Naive B cell (primary cell): ENCODE data around the gene ARHGAP6. TPM values are rescaled to one million over a fixed set of nuclear protein-coding genes. Genes with fewer than 3 reads are reported as not detected.

ENCODE experiments used
- ATAC-seq, 2 donors: fragments of 150-1000 bp; cut with Tn5 transposase; 2 replicates each; pipeline ENCODE4 v1.10.0; 2021; ENCODE audit warnings: low read depth in 2 of 2, mild to moderate bottlenecking in 2 of 2, moderate library complexity in 2 of 2
- DNase-seq: peaks from one replicate; pipeline ENCODE4 v3.0.0; 2022
- H3K27ac Mint-ChIP-seq, 6 donors: one replicate each; pipeline ENCODE4 v1.8.0; 2020 to 2022; ENCODE audit warnings: mild to moderate bottlenecking in 6 of 6, mixed read lengths in 6 of 6, moderate library complexity in 5 of 6, inconsistent platforms in 2 of 6
- H3K27me3 Mint-ChIP-seq, 3 donors: one replicate each; pipeline ENCODE4 v1.8.0; 2021 to 2022; ENCODE audit warnings: mixed read lengths in 3 of 3, mild to moderate bottlenecking in 1 of 3
- H3K36me3 Mint-ChIP-seq, 2 donors: one replicate each; pipeline ENCODE4 v1.8.0; 2020 to 2022; ENCODE audit warnings: mixed read lengths in 2 of 2, inconsistent platforms in 1 of 2, mild to moderate bottlenecking in 1 of 2
- H3K4me1 Mint-ChIP-seq, 3 donors: one replicate each; pipeline ENCODE4 v1.8.0; 2020 to 2022; ENCODE audit warnings: mixed read lengths in 3 of 3, inconsistent platforms in 1 of 3, mild to moderate bottlenecking in 1 of 3, moderate library complexity in 1 of 3
- H3K4me3 Mint-ChIP-seq, 8 donors: one replicate each; pipeline ENCODE4 v1.8.0; 2020 to 2022; ENCODE audit warnings: mild to moderate bottlenecking in 8 of 8, mixed read lengths in 8 of 8, moderate library complexity in 8 of 8, inconsistent platforms in 2 of 8
- H3K9me3 Mint-ChIP-seq, 7 donors: one replicate each; pipeline ENCODE4 v1.8.0; 2020 to 2022; ENCODE audit warnings: mixed read lengths in 7 of 7, mild to moderate bottlenecking in 5 of 7, inconsistent platforms in 2 of 7, moderate library complexity in 1 of 7
- polyA plus RNA-seq, 6 donors: library from polyadenylated mRNA; unstranded; fragments of 300-500 nt; fragmentation: Illumina TruSeq; gene quantifications; one replicate each; pipeline ENCODE4 v1.2.3, GENCODE V29; 2021; ENCODE audit warnings: low read depth in 6 of 6

Gene ARHGAP6
- polyA plus RNA-seq, 6 donors from 2014 or later, result 0.05 to 0.12 (median 0.09) TPM; not detected in 2

GRCh38 chrX:11214346-11215190 is 451.2 kb downstream of the ARHGAP6 start:
- no peaks in the 10 kb centered on the region for H3K4me1 Mint-ChIP-seq

DNA sequence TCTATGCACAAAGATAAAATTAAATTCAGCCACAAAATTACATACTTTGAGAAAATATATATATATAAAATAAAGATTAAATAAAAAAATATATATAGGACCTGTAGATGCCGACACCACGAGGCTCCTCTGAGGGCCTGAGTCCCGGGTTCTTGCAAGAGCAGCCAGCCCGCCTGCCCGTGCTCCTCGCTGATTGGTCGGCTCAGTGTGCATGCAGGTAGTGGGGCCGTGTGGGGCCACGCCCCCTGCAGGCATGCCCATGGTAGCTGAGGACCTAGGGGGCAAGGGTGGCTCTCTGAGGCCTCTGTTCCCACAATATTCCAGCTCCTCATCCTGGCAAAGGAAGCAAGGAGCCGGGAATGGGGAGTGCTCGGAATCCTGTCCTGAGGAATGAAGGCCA is 453.0 kb downstream of the ARHGAP6 start:
- Mint-ChIP-seq H3K27ac (no peak overlapping the region), H3K4me3 (no peak overlapping the region), H3K4me1 (no peaks in the 10 kb centered on the region), H3K36me3 (no peaks in the 10 kb centered on the region), H3K9me3 (peaks cover 2 to 17% (median 7%) of the 10 kb centered on the region in 7 donors), H3K27me3 (peaks cover 0 to 5% (median 0%) of the 10 kb centered on the region in 3 donors)
- ATAC-seq, result no peak
- DNase-seq, result no peak

More at GRCh38 chrX:11214346-11215190, 451.2 kb downstream of the ARHGAP6 start:
- Mint-ChIP-seq H3K4me3 (no peak overlapping the region), H3K9me3 (peaks cover 2 to 26% (median 14%) of the 10 kb centered on the region in 7 donors), H3K27ac (no peak overlapping the region), H3K27me3 (no peaks in the 10 kb centered on the region), H3K36me3 (no peaks in the 10 kb centered on the region)
- DNase-seq (no peak), ATAC-seq (no peak)

GRCh38 chrX:11210415-11210801 is 455.3 kb downstream of the ARHGAP6 start:
- no peak overlapping the region for H3K4me3 Mint-ChIP-seq
- H3K36me3 Mint-ChIP-seq, result no peaks in the 10 kb centered on the region
- H3K27ac Mint-ChIP-seq, result no peak overlapping the region
- H3K4me1 Mint-ChIP-seq, result no peaks in the 10 kb centered on the region
- no peak for DNase-seq
- H3K9me3 Mint-ChIP-seq, result peaks cover 0 to 5% (median 2%) of the 10 kb centered on the region in 7 donors
- ATAC-seq, result no peak
- H3K27me3 Mint-ChIP-seq, result peaks cover 0 to 5% (median 0%) of the 10 kb centered on the region in 3 donors

GRCh38 chrX:11209798-11210414 is 455.8 kb downstream of the ARHGAP6 start:
- no peak for DNase-seq
- Mint-ChIP-seq H3K9me3 (peaks cover 0 to 9% (median 2%) of the 10 kb centered on the region in 7 donors), H3K27me3 (peaks cover 0 to 5% (median 0%) of the 10 kb centered on the region in 3 donors), H3K36me3 (no peaks in the 10 kb centered on the region), H3K4me3 (no peak overlapping the region), H3K27ac (no peak overlapping the region), H3K4me1 (no peaks in the 10 kb centered on the region)
- no peak for ATAC-seq

- Mint-ChIP-seq H3K27ac (no peak overlapping the region), H3K36me3 (no peaks in the 10 kb centered on the region), H3K4me1 (peaks cover 5 to 8% (median 7%) of the 10 kb centered on the region in 3 donors), H3K27me3 (peaks cover 0 to 5% (median 0%) of the 10 kb centered on the region in 3 donors), H3K4me3 (no peak overlapping the region), H3K9me3 (peaks cover 0 to 8% (median 7%) of the 10 kb centered on the region in 7 donors)
- no peak for DNase-seq
- no peak for ATAC-seq
Measured at GRCh38 chrX:11206716-11207115, 459.0 kb downstream of the ARHGAP6 start.

- H3K27me3 Mint-ChIP-seq, result peaks cover 0 to 5% (median 0%) of the 10 kb centered on the region in 3 donors
- peaks cover 5 to 8% (median 7%) of the 10 kb centered on the region in 3 donors for H3K4me1 Mint-ChIP-seq
- no peaks in the 10 kb centered on the region for H3K36me3 Mint-ChIP-seq
- DNase-seq (no peak), ATAC-seq (no peak)
- H3K27ac Mint-ChIP-seq, result no peak overlapping the region
- peaks cover 0 to 11% (median 8%) of the 10 kb centered on the region in 7 donors for H3K9me3 Mint-ChIP-seq
- H3K4me3 Mint-ChIP-seq, result no peak overlapping the region
Measured at GRCh38 chrX:11205796-11206195, 459.9 kb downstream of the ARHGAP6 start.

- no peaks in the 10 kb centered on the region for H3K27me3 Mint-ChIP-seq
- no peaks in the 10 kb centered on the region for H3K4me1 Mint-ChIP-seq
- H3K4me3 Mint-ChIP-seq, result no peak overlapping the region
- peaks cover 0 to 5% (median 0%) of the 10 kb centered on the region in 7 donors for H3K9me3 Mint-ChIP-seq
- ATAC-seq (no peak), DNase-seq (no peak)
- no peaks in the 10 kb centered on the region for H3K36me3 Mint-ChIP-seq
- no peak overlapping the region for H3K27ac Mint-ChIP-seq
Measured at GRCh38 chrX:11197671-11198070, 468.0 kb downstream of the ARHGAP6 start.

GRCh38 chrX:11196476-11196875 is 469.2 kb downstream of the ARHGAP6 start:
- Mint-ChIP-seq H3K36me3 (no peaks in the 10 kb centered on the region), H3K4me3 (no peak overlapping the region), H3K27me3 (no peaks in the 10 kb centered on the region), H3K9me3 (peaks cover 0 to 4% (median 0%) of the 10 kb centered on the region in 7 donors), H3K4me1 (no peaks in the 10 kb centered on the region), H3K27ac (no peak overlapping the region)
- ATAC-seq (no peak), DNase-seq (no peak)

DNA sequence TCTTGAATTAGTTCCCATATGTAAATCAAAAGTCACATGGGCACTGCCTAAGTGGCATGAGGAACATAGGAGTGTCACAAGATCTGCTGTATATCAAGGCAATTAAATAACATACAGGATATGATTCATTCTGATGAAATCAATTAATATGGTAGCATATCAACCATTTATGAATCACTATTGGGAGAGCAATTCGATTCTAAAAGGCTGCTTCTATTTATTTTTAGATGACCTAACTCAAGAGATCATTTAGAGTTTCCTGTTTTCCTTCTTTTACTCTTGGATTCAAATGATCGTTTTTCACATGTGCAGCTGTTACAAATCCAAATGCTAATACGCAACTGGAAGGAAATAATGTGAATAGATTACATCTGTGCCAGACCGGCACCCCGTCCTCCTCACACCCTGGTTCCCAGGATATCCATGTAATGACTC is 472.7 kb downstream of the ARHGAP6 start:
- H3K4me1 Mint-ChIP-seq, result no peaks in the 10 kb centered on the region
- no peak overlapping the region for H3K27ac Mint-ChIP-seq
- DNase-seq (no peak), ATAC-seq (no peak)
- no peak overlapping the region for H3K4me3 Mint-ChIP-seq
- H3K36me3 Mint-ChIP-seq, result no peaks in the 10 kb centered on the region
- H3K27me3 Mint-ChIP-seq, result no peaks in the 10 kb centered on the region
- peaks cover 0 to 1% (median 0%) of the 10 kb centered on the region in 7 donors for H3K9me3 Mint-ChIP-seq

DNA sequence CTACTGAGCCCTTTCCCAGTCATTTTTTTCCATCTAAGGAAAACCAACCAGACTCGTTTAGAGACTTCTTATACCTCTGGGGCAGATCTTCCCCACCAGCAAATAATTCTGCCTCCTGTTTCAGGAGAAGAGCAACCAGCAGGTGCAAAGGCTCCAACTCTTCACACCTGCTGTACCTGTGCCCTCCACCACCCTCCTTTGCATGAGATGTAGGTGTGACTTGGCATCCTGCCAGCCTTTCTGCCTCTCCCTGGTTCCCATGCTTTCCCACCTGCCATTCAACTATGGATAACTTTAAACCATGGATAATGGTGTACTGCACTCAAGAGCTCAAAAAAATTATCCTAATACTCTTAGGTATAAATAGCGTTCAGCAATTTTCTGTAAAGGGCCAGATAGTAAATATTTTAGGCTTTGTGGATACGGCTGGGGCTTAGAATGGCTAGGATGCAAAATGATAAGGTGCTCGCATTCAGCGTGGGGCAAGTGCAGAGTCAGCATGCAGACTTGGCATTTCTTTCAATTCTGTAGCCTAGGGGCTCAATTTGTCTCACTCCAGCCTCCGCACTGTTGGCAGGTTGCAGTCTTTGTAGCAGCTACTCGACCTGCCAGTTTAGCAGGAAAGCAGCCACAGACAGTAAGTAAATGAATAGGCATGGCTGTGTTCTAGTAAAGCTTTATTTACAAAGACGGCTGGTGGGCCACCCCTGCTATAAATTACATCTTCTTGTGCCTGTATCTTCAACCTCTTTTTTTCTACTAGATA is 474.8 kb downstream of the ARHGAP6 start:
- H3K27me3 Mint-ChIP-seq, result peaks cover 0 to 9% (median 0%) of the 10 kb centered on the region in 3 donors
- ATAC-seq (no peak), DNase-seq (no peak)
- H3K27ac Mint-ChIP-seq, result no peak overlapping the region
- no peaks in the 10 kb centered on the region for H3K4me1 Mint-ChIP-seq
- H3K4me3 Mint-ChIP-seq, result no peak overlapping the region
- no peaks in the 10 kb centered on the region for H3K9me3 Mint-ChIP-seq
- no peaks in the 10 kb centered on the region for H3K36me3 Mint-ChIP-seq

- peak overlapping the region in 1 of 6 donors; percentile 24 for H3K27ac Mint-ChIP-seq
- no peak for ATAC-seq
- no peak overlapping the region for H3K4me3 Mint-ChIP-seq
- H3K9me3 Mint-ChIP-seq, result no peaks in the 10 kb centered on the region
- no peak for DNase-seq
- peaks cover 0 to 10% (median 0%) of the 10 kb centered on the region in 3 donors for H3K27me3 Mint-ChIP-seq
- H3K4me1 Mint-ChIP-seq, result no peaks in the 10 kb centered on the region
- H3K36me3 Mint-ChIP-seq, result no peaks in the 10 kb centered on the region
Measured at GRCh38 chrX:11189097-11189496, 476.6 kb downstream of the ARHGAP6 start.

DNA sequence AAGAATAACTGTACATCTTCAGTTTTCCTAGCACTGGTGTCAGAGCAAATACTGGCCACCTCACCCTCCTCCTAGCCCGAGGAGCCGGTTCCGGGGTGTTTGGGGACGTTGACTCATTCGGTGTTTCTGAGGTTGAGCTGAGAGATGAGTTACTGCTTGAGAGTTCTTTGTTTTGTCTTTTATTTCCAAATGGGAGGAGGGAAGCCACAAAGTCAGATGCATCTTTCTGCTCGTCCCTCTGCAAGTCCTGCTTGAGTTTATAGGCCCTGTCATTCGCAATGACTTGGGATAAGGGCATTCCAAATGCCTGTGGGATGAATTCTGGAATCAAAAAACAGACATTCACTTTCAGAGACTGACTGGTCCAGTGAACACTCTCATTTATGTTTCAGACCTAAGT is 477.1 kb downstream of the ARHGAP6 start:
- DNase-seq, result no peak
- no peak overlapping the region for H3K4me3 Mint-ChIP-seq
- peaks cover 0 to 10% (median 1%) of the 10 kb centered on the region in 3 donors for H3K27me3 Mint-ChIP-seq
- H3K9me3 Mint-ChIP-seq, result no peaks in the 10 kb centered on the region
- H3K36me3 Mint-ChIP-seq, result no peaks in the 10 kb centered on the region
- H3K4me1 Mint-ChIP-seq, result no peaks in the 10 kb centered on the region
- H3K27ac Mint-ChIP-seq, result no peak overlapping the region
- ATAC-seq, result no peak

- H3K36me3 Mint-ChIP-seq, result no peaks in the 10 kb centered on the region
- ATAC-seq (no peak), DNase-seq (no peak)
- no peak overlapping the region for H3K4me3 Mint-ChIP-seq
- H3K4me1 Mint-ChIP-seq, result no peaks in the 10 kb centered on the region
- peaks cover 0 to 10% (median 8%) of the 10 kb centered on the region in 3 donors for H3K27me3 Mint-ChIP-seq
- no peaks in the 10 kb centered on the region for H3K9me3 Mint-ChIP-seq
- H3K27ac Mint-ChIP-seq, result no peak overlapping the region
Measured at GRCh38 chrX:11187001-11187400, 478.7 kb downstream of the ARHGAP6 start.
